ENCODE measurements around the gene PDE10A.

The PDE10A gene

GRCh38 chr6:165325609-165326008, 337.4 kb downstream of the PDE10A start:
- DNase-seq: no peak

- no peak for DNase-seq
Observed at GRCh38 chr6:165321555-165322145, 341.4 kb downstream of the PDE10A start.

- DNase-seq: no peak
Observed at GRCh38 chr6:165321150-165321549, 341.9 kb downstream of the PDE10A start.

GRCh38 chr6:165317723-165318122, 345.3 kb downstream of the PDE10A start:
- DNase-seq: no peak

- DNase-seq: peak; percentile 64
Observed at GRCh38 chr6:165308926-165309731, 353.9 kb downstream of the PDE10A start, which contains the start of gene C6orf118. Gene C6orf118 (minus strand): TSS chr6:165309605. CDS start chr6:165309586, 19 bp downstream.

- DNase-seq: no peak
Observed at GRCh38 chr6:165306955-165307354, 356.1 kb downstream of the PDE10A start.

- no peak for DNase-seq
Observed at GRCh38 chr6:165301372-165302246, 361.4 kb downstream of the PDE10A start.

- DNase-seq: no peak
Observed at GRCh38 chr6:165300422-165300936, 362.6 kb downstream of the PDE10A start.

- no peak for DNase-seq
Observed at GRCh38 chr6:165298875-165299274, 364.2 kb downstream of the PDE10A start.

- no peak for DNase-seq
Observed at GRCh38 chr6:165298402-165298801, 364.6 kb downstream of the PDE10A start.

- DNase-seq: no peak
Observed at GRCh38 chr6:165292657-165293056, 370.4 kb downstream of the PDE10A start.
